HEK293T (cell line): Measurements from ENCODE around the gene RPS6KA1.

Source experiments
- CTCF ChIA-PET: fragments of 350-600 bp; formaldehyde crosslinking; extraction: SDS; loops from one replicate; lab custom pipeline; 2021; ENCODE audit warnings: antibody characterized with exemption, inconsistent platforms; lab: Yijun Ruan, JAX
- POLR2A ChIA-PET: fragments of 350-600 bp; formaldehyde crosslinking; extraction: SDS; loops from one replicate; lab custom pipeline; 2020; ENCODE audit warnings: antibody characterized with exemption, inconsistent platforms; lab: Yijun Ruan, JAX
- DNase-seq: peaks from one replicate; pipeline ENCODE4 v3.0.0; 2012; ENCODE audit warnings: mixed read lengths; ENCODE audit errors: extremely low spot score
- ARNT ChIP-seq: fragments of 450-650 bp; IDR thresholded peaks from 2 replicates; pipeline ENCODE4 v1.6.1; 2017; ENCODE audit warnings: mild to moderate bottlenecking
- BHLHE40 ChIP-seq: fragments of 450-650 bp; IDR thresholded peaks from 2 replicates; pipeline ENCODE4 v1.6.1; 2016; ENCODE audit warnings: mild to moderate bottlenecking, moderate library complexity, borderline replicate concordance
- CTBP1 ChIP-seq: fragments of 450-650 bp; IDR thresholded peaks from 2 replicates; pipeline ENCODE4 v1.6.1; 2016; ENCODE audit warnings: borderline replicate concordance
- ELF4 ChIP-seq: fragments of 450-650 bp; IDR thresholded peaks from 2 replicates; pipeline ENCODE4 v1.6.1; 2017; ENCODE audit warnings: antibody characterized with exemption
- FOXA1 ChIP-seq: fragments of 450-650 bp; IDR thresholded peaks from 2 replicates; pipeline ENCODE4 v1.6.1; 2016; ENCODE audit warnings: mild to moderate bottlenecking
- FOXK2 ChIP-seq: fragments of 450-650 bp; IDR thresholded peaks from 2 replicates; pipeline ENCODE4 v1.6.1; 2016; ENCODE audit warnings: mild to moderate bottlenecking
- FOXM1 ChIP-seq: fragments of 450-650 bp; IDR thresholded peaks from 2 replicates; pipeline ENCODE4 v1.6.1; 2017; ENCODE audit warnings: mild to moderate bottlenecking, borderline replicate concordance
- HDGF ChIP-seq: fragments of 450-650 bp; IDR thresholded peaks from 2 replicates; pipeline ENCODE4 v1.6.1; 2017; ENCODE audit warnings: antibody characterized with exemption, borderline replicate concordance
- L3MBTL2 ChIP-seq: fragments of 450-650 bp; conservative IDR thresholded peaks from 2 replicates; pipeline ENCODE4 v1.6.1; 2016; ENCODE audit warnings: mild to moderate bottlenecking
- LEF1 ChIP-seq: fragments of 450-650 bp; IDR thresholded peaks from 2 replicates; pipeline ENCODE4 v1.6.1; 2017; ENCODE audit warnings: mild to moderate bottlenecking, borderline replicate concordance
- NFRKB ChIP-seq: fragments of 450-650 bp; IDR thresholded peaks from 2 replicates; pipeline ENCODE4 v1.6.1; 2016; ENCODE audit warnings: mild to moderate bottlenecking, moderate library complexity
- SP1 ChIP-seq: fragments of 450-650 bp; IDR thresholded peaks from 2 replicates; pipeline ENCODE4 v1.6.1; 2017
- SUZ12 ChIP-seq: fragments of 450-650 bp; IDR thresholded peaks from 2 replicates; pipeline ENCODE4 v1.6.1; 2016; ENCODE audit warnings: mild to moderate bottlenecking
- TARDBP ChIP-seq: fragments of 450-650 bp; IDR thresholded peaks from 2 replicates; pipeline ENCODE4 v1.6.1; 2016
- ZNF384 ChIP-seq: fragments of 450-650 bp; IDR thresholded peaks from 2 replicates; pipeline ENCODE4 v1.6.1; 2016
- TF ChIP-seq, protein P1 (sequence below): fragments of 450-650 bp; IDR thresholded peaks from 2 replicates; pipeline ENCODE4 v1.6.1; 2016

Gene RPS6KA1

GRCh38 chr1:26557008-26557407, 27.4 kb downstream of the RPS6KA1 start:
- TF ChIP-seq FOXM1 (no peak), FOXA1 (no peak), FOXK2 (no peak), LEF1 (no peak)
- TF ChIP-seq, protein P1, sequence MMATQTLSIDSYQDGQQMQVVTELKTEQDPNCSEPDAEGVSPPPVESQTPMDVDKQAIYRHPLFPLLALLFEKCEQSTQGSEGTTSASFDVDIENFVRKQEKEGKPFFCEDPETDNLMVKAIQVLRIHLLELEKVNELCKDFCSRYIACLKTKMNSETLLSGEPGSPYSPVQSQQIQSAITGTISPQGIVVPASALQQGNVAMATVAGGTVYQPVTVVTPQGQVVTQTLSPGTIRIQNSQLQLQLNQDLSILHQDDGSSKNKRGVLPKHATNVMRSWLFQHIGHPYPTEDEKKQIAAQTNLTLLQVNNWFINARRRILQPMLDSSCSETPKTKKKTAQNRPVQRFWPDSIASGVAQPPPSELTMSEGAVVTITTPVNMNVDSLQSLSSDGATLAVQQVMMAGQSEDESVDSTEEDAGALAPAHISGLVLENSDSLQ = no peak
- no peak for DNase-seq
- ChIA-PET CTCF (no interaction called here), POLR2A (no interaction called here)

DNA sequence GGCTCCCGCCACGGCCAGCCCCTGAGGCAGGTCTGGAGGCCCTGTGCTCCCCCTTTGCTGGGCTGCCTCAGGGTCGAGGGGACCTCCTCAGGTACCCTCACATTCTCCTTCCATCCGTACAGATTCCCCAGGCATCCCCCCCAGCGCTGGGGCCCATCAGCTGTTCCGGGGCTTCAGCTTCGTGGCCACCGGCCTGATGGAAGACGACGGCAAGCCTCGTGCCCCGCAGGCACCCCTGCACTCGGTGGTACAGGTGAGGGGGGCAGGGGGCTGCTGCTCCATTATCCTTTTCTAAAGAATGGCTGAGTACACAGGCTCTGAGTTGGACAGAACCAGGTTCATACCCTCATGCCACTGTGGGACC, 29.1 kb downstream of the RPS6KA1 start:
- no peak for DNase-seq
- POLR2A ChIA-PET = no interaction called here
- TF ChIP-seq ZNF384 = no peak
- TF ChIP-seq, protein P1 = no peak
- no peak for TF ChIP-seq FOXK2
- no peak for TF ChIP-seq TARDBP
- TF ChIP-seq ARNT = no peak
- TF ChIP-seq NFRKB = no peak
- TF ChIP-seq HDGF = no peak
- TF ChIP-seq L3MBTL2 = no peak
- CTCF ChIA-PET = no interaction called here

DNA sequence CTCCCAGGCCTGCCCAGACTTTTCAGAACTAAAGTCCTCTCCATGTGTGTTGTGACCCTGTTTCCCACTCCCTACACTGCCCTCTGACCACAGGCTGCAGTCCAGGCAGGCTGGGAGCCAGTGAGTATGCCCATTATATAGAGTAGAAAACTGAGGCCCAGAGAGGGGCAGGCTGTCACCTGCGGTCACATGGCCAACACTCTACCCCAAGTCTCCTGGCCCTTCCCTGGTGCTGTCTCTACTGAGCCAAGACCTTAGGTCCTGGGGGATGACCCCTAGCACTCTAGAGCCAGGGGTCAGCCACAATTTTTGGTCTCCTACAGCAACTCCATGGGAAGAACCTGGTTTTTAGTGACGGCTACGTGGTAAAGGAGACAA, 30.8 kb downstream of the RPS6KA1 start:
- POLR2A ChIA-PET = no interaction called here

GRCh38 chr1:26570287-26570686, 40.7 kb downstream of the RPS6KA1 start:
- TF ChIP-seq ZNF384 (no peak), SP1 (no peak), FOXM1 (no peak), CTBP1 (no peak), TARDBP (no peak)
- TF ChIP-seq, protein P1 = no peak
- POLR2A ChIA-PET = no interaction called here
- CTCF ChIA-PET = no interaction called here
- no peak for DNase-seq

More for the DNA sequence above, 30.8 kb downstream of the RPS6KA1 start:
- no peak for TF ChIP-seq FOXM1
- no peak for TF ChIP-seq FOXA1
- TF ChIP-seq BHLHE40 = no peak
- no peak for TF ChIP-seq SP1
- no peak for TF ChIP-seq ARNT
- TF ChIP-seq, protein P1 = no peak
- TF ChIP-seq NFRKB = no peak
- no peak for TF ChIP-seq FOXK2
- no peak for TF ChIP-seq HDGF
- CTCF ChIA-PET = no interaction called here
- DNase-seq = no peak

DNA sequence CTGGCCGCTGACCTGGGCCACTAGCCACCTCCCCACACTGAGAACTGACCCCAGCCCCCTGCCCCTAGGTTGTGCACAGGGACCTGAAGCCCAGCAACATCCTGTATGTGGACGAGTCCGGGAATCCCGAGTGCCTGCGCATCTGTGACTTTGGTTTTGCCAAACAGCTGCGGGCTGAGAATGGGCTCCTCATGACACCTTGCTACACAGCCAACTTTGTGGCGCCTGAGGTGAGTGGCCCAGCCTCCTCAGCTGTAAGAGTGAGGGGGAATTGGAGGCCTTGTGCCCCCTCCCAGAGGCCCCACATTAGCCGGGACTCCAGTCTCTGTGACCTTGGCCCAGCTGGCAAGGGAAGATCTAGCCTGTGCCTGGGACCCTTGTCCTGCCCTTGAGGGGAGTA, 41.8 kb downstream of the RPS6KA1 start:
- TF ChIP-seq L3MBTL2 (no peak), CTBP1 (no peak), FOXA1 (no peak), TARDBP (no peak), BHLHE40 (no peak), SUZ12 (no peak)
- ChIA-PET POLR2A (no interaction called here), CTCF (no interaction called here)
- DNase-seq = no peak

GRCh38 chr1:26574018-26574417, 44.5 kb downstream of the RPS6KA1 start:
- no peak for DNase-seq
- ChIA-PET POLR2A (no interaction called here), CTCF (no interaction called here)
- TF ChIP-seq FOXA1 (no peak), SP1 (no peak), ARNT (no peak), TARDBP (no peak), LEF1 (no peak), ELF4 (no peak), BHLHE40 (no peak), CTBP1 (no peak), FOXM1 (no peak), L3MBTL2 (no peak), SUZ12 (no peak), HDGF (no peak), NFRKB (no peak), FOXK2 (no peak), ZNF384 (no peak)
- TF ChIP-seq, protein P1 = no peak
